Epithelial cell of prostate (primary cell): ENCODE measurements around the gene METTL8.
A peak's percentile ranks its signal among the peaks of the same experiment; 100 is the strongest.
"Not testable (repeated sequence)": the region's sequence is repeated elsewhere in the genome, so short reads cannot be mapped to it uniquely, and the experiment has no call there.

Experiments used
- DNase-seq: peaks from one replicate; pipeline ENCODE4 v3.0.0-alpha.2; 2011; ENCODE audit warnings: low read depth, low spot score
- H3K27ac ChIP-seq: fragments of 450-650 bp; 2 replicates; pipeline ENCODE4 v1.5.1; 2017; ENCODE audit warnings: mild to moderate bottlenecking

Gene METTL8

GRCh38 chr2:171316755-171317337, 116.9 kb downstream of the METTL8 start:
- no peak for DNase-seq
- no peak overlapping the region for H3K27ac ChIP-seq

GRCh38 chr2:171316220-171316619, 117.6 kb downstream of the METTL8 start:
- no peak overlapping the region for H3K27ac ChIP-seq

GRCh38 chr2:171315781-171316180, 118.0 kb downstream of the METTL8 start:
- no peak for DNase-seq
- H3K27ac ChIP-seq: no peak overlapping the region

More at GRCh38 chr2:171316220-171316619, 117.6 kb downstream of the METTL8 start:
- no peak for DNase-seq

GRCh38 chr2:171312182-171312581, 121.6 kb downstream of the METTL8 start:
- DNase-seq: not testable (repeated sequence)

GRCh38 chr2:171311589-171311988, 122.2 kb downstream of the METTL8 start:
- not testable (repeated sequence) for H3K27ac ChIP-seq, DNase-seq

More at GRCh38 chr2:171312182-171312581, 121.6 kb downstream of the METTL8 start:
- not testable (repeated sequence) for H3K27ac ChIP-seq

- DNase-seq: no peak
- H3K27ac ChIP-seq: no peak overlapping the region
Measured at GRCh38 chr2:171310889-171311288, 122.9 kb downstream of the METTL8 start.

- H3K27ac ChIP-seq: no peak overlapping the region
- DNase-seq: no peak
Measured at GRCh38 chr2:171309455-171310286, 124.1 kb downstream of the METTL8 start.

GRCh38 chr2:171308280-171309054, 125.3 kb downstream of the METTL8 start:
- H3K27ac ChIP-seq: no peak overlapping the region
- DNase-seq: no peak

- no peak overlapping the region for H3K27ac ChIP-seq
- no peak for DNase-seq
Measured at GRCh38 chr2:171307560-171307959, 126.2 kb downstream of the METTL8 start.

- no peak for DNase-seq
- no peak overlapping the region for H3K27ac ChIP-seq
Measured at GRCh38 chr2:171297956-171298355, 135.8 kb downstream of the METTL8 start.

- H3K27ac ChIP-seq: no peak overlapping the region
- no peak for DNase-seq
Measured at GRCh38 chr2:171294608-171295007, 139.2 kb downstream of the METTL8 start.

- no peak overlapping the region for H3K27ac ChIP-seq
- no peak for DNase-seq
Measured at GRCh38 chr2:171293661-171294060, 140.1 kb downstream of the METTL8 start.

- DNase-seq: no peak
- H3K27ac ChIP-seq: no peak overlapping the region
Measured at GRCh38 chr2:171289991-171290390, 143.8 kb downstream of the METTL8 start.

- no peak for DNase-seq
- no peak overlapping the region for H3K27ac ChIP-seq
Measured at GRCh38 chr2:171289316-171289715, 144.5 kb downstream of the METTL8 start.

- peak overlapping the region; percentile 16 for H3K27ac ChIP-seq
- DNase-seq: no peak
Measured at GRCh38 chr2:171287611-171288010, 146.2 kb downstream of the METTL8 start.

- H3K27ac ChIP-seq: peak overlapping the region; percentile 16
- no peak for DNase-seq
Measured at GRCh38 chr2:171287036-171287571, 146.7 kb downstream of the METTL8 start.

GRCh38 chr2:171281110-171281509, 152.7 kb downstream of the METTL8 start:
- no peak overlapping the region for H3K27ac ChIP-seq
- no peak for DNase-seq

- no peak for DNase-seq
- H3K27ac ChIP-seq: no peak overlapping the region
Measured at GRCh38 chr2:171279983-171280790, 153.6 kb downstream of the METTL8 start.

- H3K27ac ChIP-seq: no peak overlapping the region
- DNase-seq: no peak
Measured at GRCh38 chr2:171274757-171275156, 159.0 kb downstream of the METTL8 start.

- DNase-seq: peak; percentile 92
Measured at GRCh38 chr2:171271971-171272436, 161.8 kb downstream of the METTL8 start.

More at GRCh38 chr2:171271971-171272436, 161.8 kb downstream of the METTL8 start:
- H3K27ac ChIP-seq: peak overlapping the region; percentile 67
